Activated naive CD4-positive, alpha-beta T cell (primary cell): ENCODE data around the gene TMA7.
"Not testable (repeated sequence)": the region's sequence is repeated elsewhere in the genome, so short reads cannot be mapped to it uniquely, and the experiment has no call there.

ENCODE experiments used
- DNase-seq, 4 experiments: peaks; one replicate each; lab custom pipeline; 2025; lab: John Stamatoyannopoulos, UW

The TMA7 gene

GRCh38 chr3:48468329-48468731 is 28.3 kb downstream of the TMA7 start:
- DNase-seq, result no peak

GRCh38 chr3:48469046-48469915 is 29.2 kb downstream of the TMA7 start:
- no peak for DNase-seq

GRCh38 chr3:48470286-48470685 is 30.2 kb downstream of the TMA7 start:
- no peak for DNase-seq

- peak in 1 of 4 experiments; percentile 56 for DNase-seq
Observed at GRCh38 chr3:48472673-48472922, 32.5 kb downstream of the TMA7 start.

- DNase-seq, result peak; percentile 59 to 94 (median 78)
Observed at GRCh38 chr3:48472923-48473616, 33.0 kb downstream of the TMA7 start.

GRCh38 chr3:48473617-48473952 is 33.5 kb downstream of the TMA7 start:
- DNase-seq, result no peak

- DNase-seq, result not testable (repeated sequence)
Observed at GRCh38 chr3:48474031-48474430, 34.0 kb downstream of the TMA7 start.

GRCh38 chr3:48474619-48475018 is 34.6 kb downstream of the TMA7 start:
- DNase-seq, result no peak

- DNase-seq, result no peak
Observed at GRCh38 chr3:48475188-48475587, 35.1 kb downstream of the TMA7 start.

GRCh38 chr3:48476426-48477053 is 36.5 kb downstream of the TMA7 start:
- DNase-seq, result no peak

- DNase-seq, result no peak
Observed at GRCh38 chr3:48477959-48478520, 38.0 kb downstream of the TMA7 start.

- peak in 2 of 4 experiments; percentile 49 to 56 for DNase-seq
Observed at GRCh38 chr3:48478626-48479555, 38.8 kb downstream of the TMA7 start.

GRCh38 chr3:48480891-48481290 is 40.8 kb downstream of the TMA7 start:
- not testable (repeated sequence) for DNase-seq

GRCh38 chr3:48482822-48483221 is 42.8 kb downstream of the TMA7 start:
- DNase-seq, result not testable (repeated sequence)

- DNase-seq, result no peak
Observed at GRCh38 chr3:48486952-48487351, 46.9 kb downstream of the TMA7 start.

GRCh38 chr3:48492461-48493202 is 52.6 kb downstream of the TMA7 start:
- no peak for DNase-seq

GRCh38 chr3:48493203-48493501 is 53.1 kb downstream of the TMA7 start:
- no peak for DNase-seq
